ENCODE results near the gene WDFY3.
"Not testable (repeated sequence)": the region's sequence is repeated elsewhere in the genome, so short reads cannot be mapped to it uniquely, and the experiment has no call there.

Gene WDFY3

DNA sequence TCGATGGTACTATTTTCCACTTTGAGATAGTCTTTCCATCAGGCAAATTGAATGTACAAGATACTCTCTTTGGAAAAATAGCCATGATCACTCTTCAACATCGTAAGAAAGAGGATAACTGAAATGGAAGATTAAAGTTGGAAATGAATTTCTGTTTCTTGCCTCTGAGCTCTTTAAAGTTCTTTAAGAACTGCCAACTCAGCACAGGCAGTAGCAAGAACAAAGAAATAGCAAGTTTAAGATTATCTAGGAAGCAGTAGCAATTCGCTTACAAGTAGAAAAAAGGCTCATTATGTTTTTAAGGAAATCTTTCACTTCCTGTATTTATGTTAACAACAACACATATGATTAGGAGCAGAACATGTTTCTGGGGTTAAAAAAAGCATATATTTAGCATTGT lies 255.9 kb downstream of the WDFY3 start:
- DNase-seq (ENCODE audit: low read depth in 2 of 2), result no peak

GRCh38 chr4:84708406-84709135 lies 257.9 kb downstream of the WDFY3 start:
- DNase-seq (ENCODE audit: low read depth in 2 of 2), result no peak

- no peak for DNase-seq (ENCODE audit: low read depth in 2 of 2)
These were observed 260.2 kb downstream of the WDFY3 start for GRCh38 chr4:84706286-84706685.

GRCh38 chr4:84699001-84699671 lies 267.4 kb downstream of the WDFY3 start:
- DNase-seq (ENCODE audit: low read depth in 2 of 2), result no peak

GRCh38 chr4:84697615-84698201 lies 268.8 kb downstream of the WDFY3 start:
- DNase-seq (ENCODE audit: low read depth in 2 of 2), result no peak

DNA sequence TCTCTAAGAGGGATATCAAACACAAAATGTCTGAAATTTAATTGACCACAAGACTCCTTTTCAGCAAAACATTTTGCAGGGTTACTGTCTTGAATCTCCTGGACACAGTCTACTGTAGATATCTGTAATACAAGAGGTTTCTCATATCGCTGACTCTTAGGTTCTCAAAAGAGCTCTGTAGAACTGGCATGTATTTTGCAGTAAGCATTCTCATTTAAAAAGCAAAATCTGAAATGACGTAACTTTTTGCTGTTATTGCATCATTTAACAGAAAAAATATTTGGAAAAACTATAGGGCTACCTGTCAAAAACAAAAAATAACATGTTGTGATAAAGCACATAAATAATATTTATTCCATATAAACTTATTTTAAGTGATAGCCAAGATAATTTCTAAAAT lies 269.3 kb downstream of the WDFY3 start:
- no peak for DNase-seq (ENCODE audit: low read depth in 2 of 2)

GRCh38 chr4:84691800-84692199 lies 274.7 kb downstream of the WDFY3 start:
- no peak for DNase-seq (ENCODE audit: low read depth in 2 of 2)

DNA sequence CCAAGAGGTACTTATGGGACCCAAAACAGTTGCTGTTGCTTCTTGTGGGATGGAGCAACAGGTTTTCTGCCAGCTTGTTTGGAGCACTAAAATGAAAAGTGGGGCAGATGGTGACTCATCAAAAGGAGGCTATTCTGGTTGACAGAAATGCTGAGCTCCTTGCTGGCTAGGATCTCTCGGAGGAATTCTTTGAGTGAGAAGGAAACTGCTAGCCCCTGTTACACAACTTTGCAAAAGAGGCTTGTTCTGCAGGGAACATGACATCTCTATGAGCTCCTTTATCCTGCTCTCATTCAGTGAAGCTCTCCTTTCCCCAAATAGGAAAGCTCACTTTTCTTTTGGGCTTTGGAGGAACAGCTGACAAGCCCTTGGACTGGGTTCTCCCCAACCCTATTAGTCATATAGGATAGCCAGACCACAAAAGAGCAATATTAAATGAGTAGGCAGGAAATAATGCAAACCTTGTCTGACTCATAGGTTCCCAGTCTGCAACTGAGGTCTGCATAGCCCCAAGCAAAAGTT lies 275.3 kb downstream of the WDFY3 start:
- no peak for DNase-seq (ENCODE audit: low read depth in 2 of 2)

GRCh38 chr4:84690481-84690880 lies 276.0 kb downstream of the WDFY3 start:
- no peak for DNase-seq (ENCODE audit: low read depth in 2 of 2)

DNA sequence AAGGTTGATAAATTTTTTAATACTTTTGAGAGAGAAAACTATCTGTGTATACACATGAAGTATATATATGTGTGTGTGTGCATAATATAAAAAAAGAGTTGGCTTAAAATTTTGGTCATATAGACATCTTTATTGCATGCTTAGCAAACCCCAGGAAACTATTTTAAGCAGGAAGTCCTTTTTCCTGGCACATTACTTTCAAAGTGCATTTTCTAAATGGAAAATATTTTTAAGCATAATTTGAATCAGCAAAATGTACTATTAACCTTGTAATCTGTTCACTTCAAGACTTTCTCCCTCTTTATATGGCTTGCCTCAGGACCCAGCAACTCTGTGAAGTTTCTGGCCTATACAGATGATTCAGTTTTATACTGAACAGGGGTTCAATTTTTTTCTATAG lies 277.3 kb downstream of the WDFY3 start:
- no peak for DNase-seq (ENCODE audit: low read depth in 2 of 2)

- no peak for DNase-seq (ENCODE audit: low read depth in 2 of 2)
These were observed 277.9 kb downstream of the WDFY3 start for GRCh38 chr4:84688605-84689004.

- DNase-seq (ENCODE audit: low read depth in 2 of 2), result no peak
These were observed 281.4 kb downstream of the WDFY3 start for GRCh38 chr4:84685105-84685504.

DNA sequence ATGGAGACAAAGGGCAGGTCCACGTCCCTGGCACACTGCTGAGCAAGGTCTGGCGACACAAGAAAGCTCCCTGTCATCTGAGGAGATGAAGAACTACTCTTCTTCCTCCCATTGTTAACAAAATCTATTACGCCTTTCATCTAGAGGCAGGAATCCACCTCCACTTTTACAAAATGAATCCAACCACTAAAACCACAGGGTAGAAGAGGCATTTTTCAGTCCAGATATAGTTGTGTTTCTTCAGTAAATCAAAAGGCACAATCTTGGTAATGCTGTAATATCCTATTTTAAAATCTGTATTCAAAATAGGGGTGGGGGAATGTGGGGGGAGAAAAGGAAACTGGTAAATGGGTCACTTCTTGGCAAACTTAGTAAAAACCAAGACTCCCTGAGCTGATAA lies 282.1 kb downstream of the WDFY3 start:
- DNase-seq (ENCODE audit: low read depth in 2 of 2), result no peak

DNA sequence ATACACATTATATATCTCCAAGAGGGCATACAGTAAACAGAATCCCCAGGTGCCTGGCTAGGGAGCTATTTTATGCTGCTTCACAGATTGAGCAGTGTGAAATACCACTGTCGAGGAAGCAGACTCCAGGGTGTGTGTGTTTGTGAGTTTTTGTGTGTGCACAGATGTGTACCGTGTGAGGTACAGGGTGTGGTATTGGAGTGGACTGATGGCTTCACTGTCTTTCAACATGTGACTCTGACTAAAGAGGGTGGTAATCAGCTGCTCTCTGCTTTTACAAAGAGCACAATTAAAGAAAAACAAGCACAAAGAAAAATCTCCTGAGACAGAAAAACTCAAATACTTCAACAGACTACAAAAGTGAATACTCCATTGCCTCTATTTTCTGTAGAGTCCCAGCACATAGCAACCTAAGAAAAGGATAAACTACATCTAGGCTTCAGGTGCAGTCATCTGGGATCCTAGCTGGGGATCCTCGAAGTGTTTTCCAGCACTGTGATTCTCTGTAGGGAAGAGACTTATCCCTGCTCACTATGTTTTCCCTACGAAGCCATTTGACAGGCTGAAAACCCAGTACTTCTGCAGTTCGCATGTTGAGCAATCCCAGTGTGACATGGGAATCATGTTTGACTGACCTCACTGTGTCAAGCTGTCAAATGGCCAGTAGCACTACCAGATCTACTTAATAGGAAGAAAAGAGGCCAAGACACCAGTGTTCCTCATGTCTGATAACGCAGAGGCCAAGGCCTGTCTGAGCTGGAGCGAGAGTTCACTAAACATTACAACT lies 283.2 kb downstream of the WDFY3 start:
- DNase-seq (ENCODE audit: low read depth in 2 of 2), result no peak

DNA sequence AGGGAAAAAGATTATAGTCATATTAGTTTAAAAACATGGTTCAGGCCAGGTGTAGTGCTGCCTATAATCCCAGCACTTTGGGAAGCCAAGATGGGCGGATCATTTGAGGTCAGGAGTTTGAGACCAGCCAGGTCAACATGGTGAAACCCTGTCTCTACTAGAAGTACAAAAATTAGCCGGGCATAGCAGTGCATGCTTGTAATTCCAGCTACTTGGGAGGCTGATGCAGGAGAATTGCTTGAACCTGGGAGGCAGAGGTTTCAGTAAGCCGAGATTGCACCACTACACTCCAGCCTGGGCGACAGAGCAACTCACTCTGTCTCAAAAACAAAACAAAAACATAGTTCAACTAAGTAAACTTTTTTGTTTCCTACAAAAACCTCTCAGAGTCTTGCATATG lies 283.8 kb downstream of the WDFY3 start:
- not testable (repeated sequence) for DNase-seq (ENCODE audit: low read depth in 2 of 2)

- no peak for DNase-seq (ENCODE audit: low read depth in 2 of 2)
These were observed 284.8 kb downstream of the WDFY3 start for GRCh38 chr4:84681486-84682274.

GRCh38 chr4:84680956-84681355 lies 285.5 kb downstream of the WDFY3 start:
- DNase-seq (ENCODE audit: low read depth in 2 of 2), result no peak

GRCh38 chr4:84678976-84679744 lies 287.3 kb downstream of the WDFY3 start:
- no peak for DNase-seq (ENCODE audit: low read depth in 2 of 2)

GRCh38 chr4:84677995-84678394 lies 288.5 kb downstream of the WDFY3 start:
- no peak for DNase-seq (ENCODE audit: low read depth in 2 of 2)

GRCh38 chr4:84677093-84677492 lies 289.4 kb downstream of the WDFY3 start:
- DNase-seq (ENCODE audit: low read depth in 2 of 2), result no peak

Data from stimulated activated CD8-positive, alpha-beta memory T cell treated with anti-CD3 and anti-CD28 coated beads, Interleukin-7, amount 100 ng/mL, for 1 hour (primary cell).